CD4-positive, alpha-beta T cell treated with Interferon alpha-2 for 1 hour (primary cell): Measurements from ENCODE around the gene HS6ST3.

Source experiments
- DNase-seq, 2 donors: peaks; one replicate each; pipeline ENCODE4 v3.0.0-alpha.2; 2020 to 2022

Gene HS6ST3

DNA sequence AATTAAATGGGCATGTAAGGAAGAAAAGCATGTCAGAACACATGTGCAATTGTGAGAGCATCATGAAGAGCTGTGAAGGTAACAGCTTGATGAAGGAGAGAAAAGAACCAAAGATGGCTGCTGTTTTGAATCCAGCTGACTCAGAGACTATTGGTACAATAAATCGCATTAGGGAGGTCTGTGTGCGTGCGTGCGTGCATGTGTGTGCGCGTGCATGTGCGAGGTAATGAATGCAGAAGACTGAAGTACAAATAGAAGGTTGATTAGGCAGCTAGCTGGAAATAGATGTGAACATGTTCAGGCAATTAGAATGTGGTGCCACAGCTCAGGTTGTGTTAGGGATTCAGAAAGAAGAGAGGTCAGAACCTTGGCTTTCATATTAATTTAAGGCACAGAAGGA, 463.9 kb downstream of the HS6ST3 start:
- no peak for DNase-seq

DNA sequence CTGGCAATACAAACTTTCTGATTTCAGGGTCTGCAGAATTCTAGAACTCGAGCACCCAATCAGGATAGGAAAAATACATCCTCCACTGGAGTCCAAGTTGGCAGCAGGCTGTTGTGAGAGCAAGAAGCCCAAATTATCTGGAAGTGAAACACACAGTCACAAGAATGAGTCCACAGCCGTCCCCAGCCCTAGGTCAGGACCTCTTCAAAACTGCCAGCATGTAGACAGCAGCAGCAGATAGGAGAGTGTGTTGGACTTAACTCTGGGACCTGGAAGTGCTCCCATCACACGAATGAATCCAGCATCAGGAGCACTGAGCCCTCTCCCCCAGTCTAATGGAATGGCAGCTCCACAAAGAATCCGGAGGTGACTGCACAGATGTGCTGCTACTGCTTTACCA, 483.7 kb downstream of the HS6ST3 start:
- no peak for DNase-seq

DNA sequence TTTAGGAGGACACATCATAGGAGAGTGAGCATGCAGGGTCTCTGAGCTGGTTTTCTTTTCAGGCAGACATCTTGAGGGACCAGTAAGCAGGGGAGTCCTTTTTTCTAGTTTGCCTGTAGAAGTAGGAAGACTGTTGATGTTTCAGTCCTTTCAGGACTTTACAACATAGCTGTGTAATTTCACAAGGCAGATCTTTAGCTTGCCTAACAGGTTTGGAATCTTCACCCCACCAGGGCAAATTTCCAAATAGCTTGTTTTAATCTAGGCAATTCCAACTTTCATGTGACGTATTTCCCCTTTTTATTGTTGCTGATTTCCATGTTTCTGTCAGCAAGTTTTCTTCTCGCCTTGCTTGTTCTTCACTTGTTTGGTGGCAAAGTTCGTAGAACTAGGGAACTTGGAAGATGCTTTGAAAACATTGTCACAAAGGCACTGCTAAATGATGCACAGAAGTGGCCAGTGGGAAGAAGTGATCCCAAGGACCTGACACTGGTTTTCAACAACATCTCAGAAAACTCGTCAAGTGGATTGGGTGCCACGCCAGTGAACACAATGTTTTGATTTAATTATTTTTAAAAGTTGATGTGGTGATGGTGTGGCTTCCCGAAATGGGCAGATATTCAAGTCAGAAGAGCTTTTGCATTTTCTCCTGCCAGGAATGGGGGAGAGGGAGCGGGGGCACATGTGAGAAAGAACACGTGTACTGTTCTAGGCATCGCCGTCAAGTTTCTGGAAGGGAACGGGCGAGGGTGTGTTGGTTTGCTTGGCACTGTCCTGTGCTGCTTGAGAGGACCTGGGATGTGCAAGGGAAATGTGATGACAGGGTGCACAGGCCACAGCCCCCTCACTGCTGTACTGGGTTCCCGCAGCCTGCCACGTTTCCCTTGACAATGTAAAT, 485.8 kb downstream of the HS6ST3 start:
- no peak for DNase-seq

DNA sequence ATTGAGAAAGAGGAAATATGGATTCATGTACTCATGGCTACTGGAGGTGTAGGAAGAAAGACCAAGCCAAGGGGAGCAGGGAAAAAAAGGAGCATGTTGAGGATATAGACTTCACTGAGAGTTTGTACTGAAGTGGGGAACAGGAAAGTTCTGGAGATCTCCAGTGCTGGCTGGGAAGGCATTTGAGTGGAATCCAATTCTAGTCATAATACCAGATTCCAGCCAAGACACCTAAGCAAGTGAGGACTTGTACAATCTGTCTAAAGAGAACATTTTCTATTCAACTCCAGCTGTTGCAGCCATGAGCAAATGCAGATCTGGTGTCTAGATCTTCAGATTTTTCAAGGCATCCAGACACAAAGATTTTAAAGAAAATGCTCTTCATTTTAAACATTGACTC, 491.8 kb downstream of the HS6ST3 start:
- no peak for DNase-seq

DNA sequence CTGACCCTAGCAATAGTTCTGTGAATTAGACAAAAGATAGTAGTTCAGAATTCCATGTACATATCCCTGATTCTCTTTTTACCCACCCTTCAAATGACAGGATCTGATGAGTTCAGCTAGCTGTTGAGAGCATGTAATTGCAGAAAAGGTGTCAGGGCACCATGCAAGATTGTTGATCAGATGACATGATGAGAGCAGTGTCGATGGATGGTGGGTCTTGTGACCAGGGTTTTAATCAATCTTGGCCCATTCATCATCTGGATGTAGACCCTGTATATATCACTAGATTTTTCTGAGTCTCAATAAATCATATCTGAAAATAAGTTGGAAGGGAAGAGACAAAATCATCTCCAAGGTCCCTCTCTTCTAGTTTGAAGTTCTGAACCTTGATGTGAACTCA, 525.3 kb downstream of the HS6ST3 start:
- no peak for DNase-seq

DNA sequence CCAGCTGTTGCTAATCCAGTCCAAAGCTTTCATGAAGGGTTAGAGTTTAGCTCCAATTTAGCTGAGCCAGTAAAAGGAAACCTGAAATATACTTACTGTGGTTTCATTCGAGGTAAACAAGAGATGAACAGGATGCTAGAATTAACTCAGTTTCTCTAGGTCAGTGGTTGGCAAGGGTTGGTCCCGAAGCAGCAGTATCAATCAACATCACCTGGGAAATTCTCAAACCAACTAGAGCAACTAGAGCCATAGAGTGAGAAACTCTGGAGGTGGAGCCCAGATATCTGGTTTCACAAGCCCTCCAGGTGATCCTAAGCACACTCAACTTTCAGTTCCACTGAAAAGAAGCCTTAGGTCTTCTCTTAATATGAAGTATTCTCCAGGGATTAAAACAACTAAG, 527.6 kb downstream of the HS6ST3 start:
- no peak for DNase-seq

DNA sequence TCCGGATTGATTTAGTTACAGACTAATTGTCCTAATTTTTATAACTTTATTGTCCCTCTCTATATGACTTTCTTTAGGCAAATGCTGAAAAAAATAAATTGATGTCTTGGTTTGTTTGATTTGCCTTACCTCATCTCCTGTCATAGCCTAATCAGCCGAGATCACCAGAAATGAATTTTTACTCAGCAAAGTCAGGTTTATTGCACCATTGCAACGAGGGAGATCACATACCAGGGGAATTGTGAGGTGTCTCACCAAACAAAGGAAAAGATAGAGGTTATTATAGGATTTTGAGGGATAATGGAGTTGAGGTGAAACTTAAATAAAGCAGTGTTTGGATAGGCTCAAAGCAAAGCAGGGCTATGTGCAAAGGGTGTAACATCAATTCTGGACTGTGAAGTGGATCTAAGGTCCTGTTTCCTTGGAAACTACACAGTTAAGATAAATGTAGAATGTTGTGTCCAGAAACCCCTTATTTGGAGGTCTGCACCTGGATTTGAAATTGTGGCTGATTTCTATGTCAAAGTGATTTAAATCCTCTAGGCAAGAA, 531.8 kb downstream of the HS6ST3 start:
- no peak for DNase-seq

DNA sequence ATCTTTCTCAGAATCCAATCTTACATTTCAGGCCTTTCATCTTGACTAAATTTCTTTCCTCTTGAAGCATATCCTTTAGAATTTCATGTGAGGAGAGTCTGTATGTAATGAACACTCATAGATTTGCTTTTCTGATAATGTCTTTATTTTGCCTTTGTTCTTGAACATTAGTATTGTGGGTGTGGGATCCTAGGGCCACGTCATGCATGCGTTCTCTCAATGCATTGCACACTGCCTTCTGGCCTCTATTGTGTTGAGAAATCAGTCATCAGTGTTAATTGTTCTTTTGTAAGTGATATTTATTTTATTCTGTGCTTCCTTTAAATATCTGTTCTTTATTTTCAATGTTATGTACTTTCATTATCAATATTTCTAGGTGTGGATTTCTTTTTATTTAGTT, 539.4 kb downstream of the HS6ST3 start:
- no peak for DNase-seq

DNA sequence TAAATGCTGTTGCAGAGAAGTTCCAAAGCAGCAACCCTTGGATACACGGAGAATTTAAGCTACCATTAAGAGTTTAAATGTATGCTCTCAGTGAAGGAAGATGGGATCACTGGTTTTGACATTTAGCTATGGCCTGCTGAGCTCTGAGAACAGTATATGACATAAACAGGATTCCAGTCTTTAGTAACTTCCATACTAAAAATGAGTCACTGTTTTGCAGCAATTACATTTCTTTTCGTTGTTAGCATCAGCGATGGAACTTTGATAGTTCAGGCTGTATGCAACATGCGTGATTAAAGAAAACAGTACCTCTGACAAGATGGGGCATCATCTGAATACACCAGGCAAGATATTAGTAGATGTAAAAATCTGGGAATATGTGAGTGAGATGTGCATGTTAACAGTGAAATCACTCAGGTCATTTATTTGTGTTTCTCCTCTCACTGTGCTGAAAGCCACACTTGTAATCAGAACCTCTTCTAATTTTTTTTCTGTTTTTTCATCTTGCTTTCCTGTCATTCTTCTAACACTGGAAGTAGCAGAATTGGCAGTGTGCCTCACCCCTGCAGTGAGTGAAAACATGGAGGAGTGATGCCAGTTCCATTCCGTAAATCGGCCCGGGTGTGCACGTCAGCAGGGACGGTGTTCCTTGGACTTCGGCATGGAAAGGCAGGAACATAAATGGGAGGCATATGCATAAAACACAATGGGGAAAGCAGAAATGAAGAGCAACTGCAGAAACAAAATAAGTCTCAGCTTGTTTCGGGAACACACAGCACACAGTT, 542.8 kb downstream of the HS6ST3 start:
- no peak for DNase-seq

DNA sequence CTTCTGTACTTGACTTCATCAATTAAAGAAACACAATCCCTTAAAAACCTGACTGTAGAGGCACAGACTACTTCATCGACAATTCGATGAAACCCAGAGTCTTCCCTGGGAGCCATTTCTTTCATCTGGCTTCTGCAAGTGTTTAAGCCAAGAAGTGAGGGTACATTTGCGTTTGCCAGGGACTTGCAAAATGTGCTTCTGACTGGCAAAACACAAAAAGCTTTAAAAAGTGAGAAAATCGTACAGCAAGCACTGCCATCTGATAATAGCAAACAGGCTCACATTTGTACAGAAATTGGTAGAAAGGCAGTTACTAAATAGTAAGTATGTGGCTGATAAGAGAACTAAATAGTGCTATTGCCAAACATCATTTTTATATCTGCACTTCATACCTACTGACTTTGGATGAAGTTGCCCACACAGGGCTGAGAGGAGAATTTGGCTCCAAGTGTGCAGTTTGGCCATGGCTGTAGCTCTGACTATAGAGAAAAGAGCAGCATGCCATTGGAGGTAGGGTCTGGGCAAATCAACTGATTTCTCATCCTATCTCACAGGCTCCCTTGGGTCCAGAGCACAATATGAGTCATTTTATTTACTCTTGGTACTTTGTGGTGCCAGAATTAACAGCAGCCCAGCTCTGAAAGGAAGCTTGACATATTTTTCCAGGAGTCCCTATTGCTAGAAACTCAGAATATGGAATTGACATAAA, 546.2 kb downstream of the HS6ST3 start:
- DNase-seq, result no peak

DNA sequence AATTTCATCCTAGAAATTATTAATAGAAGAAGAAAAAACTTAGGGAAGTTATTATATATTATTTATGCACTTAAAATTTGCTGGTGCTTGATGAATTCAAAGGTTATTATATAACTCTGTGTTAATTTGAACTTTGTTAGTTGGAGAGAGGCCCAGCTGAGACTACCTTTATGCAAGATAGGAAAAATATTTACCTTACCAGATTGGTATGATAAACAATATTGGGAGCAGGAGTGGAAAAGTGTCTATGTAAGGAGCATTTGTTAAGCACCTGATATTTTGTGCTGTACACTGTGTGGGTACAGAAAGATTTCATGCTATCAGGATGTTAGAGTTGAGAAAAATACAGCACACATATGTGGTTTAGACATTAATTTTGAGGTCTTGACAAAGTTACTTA, 547.1 kb downstream of the HS6ST3 start:
- no peak for DNase-seq

DNA sequence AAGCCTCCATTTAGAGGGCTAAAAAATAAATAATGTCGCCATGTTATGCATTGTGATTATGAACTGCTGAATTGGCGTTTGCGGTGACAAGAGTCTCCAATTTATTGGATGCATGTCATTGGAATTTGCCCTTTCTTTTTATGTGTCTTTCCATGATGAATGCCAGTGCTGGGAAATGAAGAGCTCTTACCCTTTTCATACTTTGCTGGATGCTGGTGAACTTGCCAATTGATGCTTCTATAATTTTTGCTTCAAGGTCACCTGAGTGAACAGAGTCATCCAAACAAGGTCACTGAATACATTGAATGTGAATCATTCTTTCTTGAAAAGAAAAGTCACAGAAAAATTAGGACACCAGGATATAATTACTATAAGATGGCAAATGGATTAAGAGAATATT, 556.2 kb downstream of the HS6ST3 start:
- DNase-seq, result no peak

DNA sequence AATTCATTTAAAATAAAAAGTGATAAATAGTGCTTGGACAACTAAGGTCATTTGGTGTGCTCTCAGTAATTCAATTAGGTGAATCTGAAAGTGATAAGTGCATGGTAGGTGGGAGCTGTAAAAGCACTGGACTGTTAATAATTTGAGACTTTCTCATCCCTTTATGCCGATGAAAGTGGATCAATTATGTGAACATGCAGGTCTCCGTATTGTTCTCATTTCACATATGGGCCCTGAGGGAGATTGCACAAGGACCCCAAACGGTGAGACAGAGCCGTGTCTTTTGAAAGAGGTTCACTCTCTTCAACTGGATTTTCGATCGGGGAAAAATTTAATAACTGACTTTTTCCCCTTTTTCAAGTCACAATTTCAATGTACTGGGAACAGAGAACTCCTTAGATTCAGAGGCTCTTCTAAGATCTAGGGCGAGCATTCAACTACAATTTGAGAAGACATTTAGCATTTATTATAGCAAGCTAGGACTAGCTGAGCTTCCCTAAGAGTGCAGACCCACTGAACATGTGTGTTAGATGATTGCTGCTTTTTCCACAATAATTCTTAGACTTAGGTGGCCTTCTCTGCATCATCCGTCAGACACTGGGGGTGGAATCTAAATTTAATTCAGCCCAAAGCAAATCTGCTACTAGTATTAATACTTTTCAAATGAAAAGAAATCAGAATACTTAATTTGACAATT, 556.8 kb downstream of the HS6ST3 start:
- DNase-seq, result no peak

DNA sequence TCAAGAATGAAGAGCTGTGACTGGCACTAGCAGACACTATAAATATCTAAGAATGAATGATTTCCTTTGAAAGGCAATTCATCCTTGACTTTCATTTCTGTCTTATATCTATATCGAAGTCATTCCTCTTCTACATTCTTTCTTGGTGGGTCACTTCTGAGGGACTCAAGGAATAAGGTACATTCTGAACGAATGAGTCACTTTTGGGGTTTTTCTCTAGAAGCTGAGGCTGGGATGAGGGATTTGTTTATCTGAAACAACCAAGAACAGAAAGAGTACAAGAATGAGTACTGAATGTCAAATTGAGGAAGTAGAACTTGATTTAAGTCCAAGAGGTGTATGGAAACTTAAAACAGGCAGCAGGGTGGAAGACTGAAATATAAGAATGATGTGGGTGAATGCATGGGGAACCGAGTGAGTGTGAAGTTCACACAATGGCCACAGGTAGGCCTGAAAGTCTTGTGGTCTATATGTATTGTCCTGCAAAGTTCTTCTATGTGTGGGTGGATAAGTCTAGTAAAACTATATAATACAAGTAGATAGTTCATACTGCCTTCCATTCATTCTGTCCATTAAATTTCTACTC, 560.5 kb downstream of the HS6ST3 start:
- no peak for DNase-seq

DNA sequence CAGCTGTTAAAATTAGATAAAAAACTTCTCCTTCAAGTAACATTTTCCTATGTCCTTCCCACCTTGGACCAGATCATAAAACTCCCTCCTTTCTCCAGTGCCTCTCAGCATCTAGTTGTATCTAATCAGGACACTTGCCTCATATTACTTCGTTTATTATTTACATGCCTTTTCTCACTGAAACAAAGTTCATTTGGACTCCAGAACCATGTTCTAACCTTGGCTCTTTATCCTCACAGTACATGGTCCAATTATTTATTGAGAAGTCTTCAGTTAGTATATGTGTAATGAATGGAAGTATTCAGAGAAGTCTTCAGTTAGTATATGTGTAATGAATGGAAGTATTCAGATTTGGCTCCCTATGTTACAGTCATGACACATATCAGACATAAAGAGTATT, 561.7 kb downstream of the HS6ST3 start:
- no peak for DNase-seq

DNA sequence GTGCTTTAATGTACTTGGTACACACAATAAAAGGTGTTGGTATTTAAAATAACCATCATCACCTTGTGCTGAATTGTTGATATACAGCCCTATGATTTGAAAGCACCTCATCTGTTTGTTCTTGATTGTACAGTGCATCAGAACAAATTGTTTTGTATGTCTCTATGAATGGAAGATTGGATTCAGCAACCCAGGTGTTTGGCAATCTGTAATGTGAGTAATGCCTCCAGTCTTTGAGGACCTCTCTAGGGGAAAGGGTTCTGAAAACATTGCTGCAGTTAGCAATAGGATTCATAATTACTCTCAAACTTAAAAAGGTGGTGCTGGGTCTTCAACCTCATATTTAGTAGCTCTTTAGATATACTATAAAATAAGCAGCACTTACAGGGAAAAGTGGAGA, 562.6 kb downstream of the HS6ST3 start:
- no peak for DNase-seq

DNA sequence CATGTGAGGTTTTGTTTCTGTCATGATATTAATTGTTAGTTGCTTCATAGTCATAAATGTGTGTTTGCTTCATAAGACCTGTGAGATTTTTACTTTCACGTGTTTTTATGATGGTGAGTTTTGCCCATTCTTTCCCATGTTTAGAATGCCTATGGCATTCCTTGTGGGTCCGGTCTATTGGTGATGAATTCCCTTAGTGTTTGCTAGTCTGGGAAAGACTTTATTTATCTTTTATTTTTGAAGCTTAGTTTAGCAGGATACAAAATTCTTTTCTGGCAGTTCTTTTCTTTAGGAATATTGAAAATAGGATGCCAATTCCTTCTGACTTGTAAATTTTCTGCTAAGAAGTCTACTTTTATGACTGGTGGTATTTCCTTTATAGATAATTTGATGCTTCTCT, 571.7 kb downstream of the HS6ST3 start:
- DNase-seq, result no peak

DNA sequence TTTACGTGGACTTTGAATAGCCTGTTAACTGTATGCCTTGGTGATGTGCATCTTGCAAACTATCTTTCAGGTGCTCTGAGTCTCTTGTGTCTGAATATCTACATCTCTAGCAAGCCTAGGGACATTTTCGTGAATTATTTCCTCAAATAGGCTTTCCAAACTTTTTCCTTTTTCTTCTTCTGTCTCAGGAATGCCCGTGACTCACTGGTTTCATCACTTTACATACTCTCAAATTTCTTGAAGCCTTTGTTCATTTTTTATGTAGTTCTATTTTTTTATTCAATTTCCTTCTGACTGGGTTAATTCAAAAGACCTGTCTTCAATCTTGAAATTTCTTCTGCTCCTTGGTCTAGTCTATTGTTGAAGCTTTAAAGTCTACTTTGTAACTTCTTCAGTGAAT, 572.1 kb downstream of the HS6ST3 start:
- DNase-seq, result no peak

DNA sequence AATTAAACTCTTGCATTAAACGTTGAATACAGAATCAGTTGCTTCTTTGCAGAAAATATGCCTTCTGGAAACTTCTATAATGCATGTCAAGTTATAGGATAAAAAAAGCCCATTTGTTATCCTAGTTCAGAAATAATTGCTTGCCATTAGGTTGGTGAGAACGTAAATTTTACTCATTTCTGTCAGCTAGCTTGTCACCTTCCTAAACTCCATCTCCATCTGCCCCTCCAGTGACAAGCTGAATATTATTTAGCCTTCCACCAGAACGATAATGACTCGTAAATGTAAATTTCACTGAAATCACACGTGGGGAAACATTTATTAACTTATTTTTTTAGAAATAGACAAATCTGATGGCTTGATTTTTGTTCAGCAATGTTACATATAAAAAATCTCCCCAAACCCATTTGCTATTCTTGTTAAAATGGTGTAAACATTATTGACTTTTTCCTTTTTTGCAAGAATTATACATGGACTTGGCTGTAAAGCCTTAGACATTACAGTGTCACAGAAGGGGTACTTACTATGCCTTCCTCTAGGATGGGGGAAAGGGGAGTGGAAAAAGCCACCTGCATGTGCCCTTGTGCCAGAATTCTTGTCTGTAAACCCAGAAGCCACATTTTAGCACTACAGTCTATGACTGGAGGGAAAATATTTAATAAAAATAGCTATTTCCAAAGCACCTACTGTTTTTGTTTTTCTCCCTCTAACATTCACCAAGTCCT, 577.5 kb downstream of the HS6ST3 start:
- no peak for DNase-seq

DNA sequence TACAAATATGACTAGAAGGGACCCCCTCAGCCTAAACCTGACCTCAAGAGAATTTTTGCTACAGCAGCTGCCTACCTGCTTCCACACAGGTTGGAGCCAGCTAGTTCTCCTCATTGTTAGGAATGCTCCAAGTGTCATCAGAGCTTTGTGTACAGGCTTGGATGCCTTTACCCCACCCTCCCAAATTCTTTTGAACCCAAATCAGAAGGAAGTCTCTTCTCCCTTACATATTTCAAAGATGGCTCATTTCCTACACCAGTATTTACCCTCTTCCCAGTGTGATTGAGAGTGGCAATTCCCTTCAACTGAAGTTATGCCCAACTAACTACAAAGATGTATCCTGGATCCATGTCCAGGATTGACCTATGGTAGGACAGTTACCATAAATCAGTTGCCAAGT, 581.2 kb downstream of the HS6ST3 start:
- DNase-seq, result no peak

DNA sequence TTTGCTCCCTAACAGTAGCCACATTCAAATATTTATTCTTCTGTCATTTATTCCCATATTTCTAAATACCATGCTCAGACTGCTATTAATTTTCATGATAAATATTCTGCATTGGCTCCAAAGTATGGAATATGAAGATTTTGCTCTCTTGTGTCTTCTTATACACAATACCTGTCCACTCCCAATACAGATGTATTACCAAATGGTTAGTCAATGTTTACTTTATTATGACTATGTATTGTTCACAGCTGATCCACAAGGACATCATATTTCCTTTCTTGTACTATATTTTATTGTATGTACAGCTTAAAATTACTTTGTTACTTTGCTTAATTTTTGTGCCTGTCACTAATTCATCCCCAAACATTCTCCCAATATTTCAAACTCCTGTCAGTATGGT, 582.1 kb downstream of the HS6ST3 start:
- DNase-seq, result no peak

DNA sequence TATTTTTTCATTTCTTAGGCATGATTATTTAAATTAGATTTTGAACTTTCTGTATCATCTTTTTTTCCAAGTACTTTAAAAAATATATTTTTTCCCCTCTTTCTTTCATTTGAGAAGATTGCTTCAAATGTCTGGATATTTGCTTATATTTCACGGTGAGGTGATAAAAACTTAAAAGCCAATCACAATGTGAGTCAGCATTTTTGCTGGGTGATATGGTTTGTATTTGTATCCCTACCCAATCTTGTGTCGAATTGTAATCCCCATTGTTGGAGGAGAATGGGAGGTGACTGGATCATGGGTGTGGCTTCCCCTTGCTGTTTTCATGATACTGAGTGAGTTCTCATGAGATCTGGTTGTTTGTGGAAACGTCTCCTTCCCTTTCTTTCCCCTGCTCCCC, 583.9 kb downstream of the HS6ST3 start:
- no peak for DNase-seq
